Lower lobe of right lung (tissue), 2 donors: Measurements from ENCODE around the gene RAPGEF4. TPM values are rescaled to one million over a fixed set of nuclear protein-coding genes. Genes with fewer than 3 reads are reported as not detected.

Experiments used
- ATAC-seq, 2 donors: fragments of 200-7000 bp; cut with Tn5 transposase; one replicate each; pipeline ENCODE4 v1.9.1; 2020 to 2022; ENCODE audit warnings: mild to moderate bottlenecking in 2 of 2, moderate library complexity in 2 of 2
- DNase-seq: peaks from one replicate; pipeline ENCODE4 v3.0.0-alpha.2; 2020
- H3K27ac ChIP-seq: fragments of 200-600 bp; one replicate; pipeline ENCODE4 v1.8.0; 2022
- H3K27me3 ChIP-seq: fragments of 200-600 bp; one replicate; pipeline ENCODE4 v1.8.0; 2022; ENCODE audit warnings: low read depth
- H3K36me3 ChIP-seq: fragments of 200-600 bp; one replicate; pipeline ENCODE4 v1.8.0; 2022; ENCODE audit warnings: mild to moderate bottlenecking
- H3K4me1 ChIP-seq: fragments of 200-600 bp; one replicate; pipeline ENCODE4 v1.8.0; 2022
- H3K4me3 ChIP-seq: fragments of 200-600 bp; one replicate; pipeline ENCODE4 v1.8.0; 2022; ENCODE audit warnings: mild to moderate bottlenecking
- H3K9me3 ChIP-seq: fragments of 200-600 bp; one replicate; pipeline ENCODE4 v1.8.0; 2022
- intact Hi-C: fragments of 100-400 bp; cut with DNase I; formaldehyde crosslinking; loops from one replicate; pipeline ENCODE4 v1.11.0; 2022
- total RNA-seq: library from RNA; stranded (reverse); fragmentation: NEBNext Ultra II Directional; extraction: Animal tissue kit (Norgen Biotek cat#: 25700); gene quantifications from one replicate; pipeline ENCODE4 v1.2.1, GENCODE V29; 2021
- TF ChIP-seq, protein P1 (sequence below): fragments of 200-600 bp; IDR thresholded peaks from one replicate; pipeline ENCODE4 v1.8.0; 2022; ENCODE audit warnings: antibody characterized with exemption, mild to moderate bottlenecking
- donor health status: DM: no; HTN: yes; CAD: no; lungs with severe emphysema.

RAPGEF4 gene
- total RNA-seq, 1 donor from 2014 or later: 14.6 TPM

- TF ChIP-seq, protein P1, sequence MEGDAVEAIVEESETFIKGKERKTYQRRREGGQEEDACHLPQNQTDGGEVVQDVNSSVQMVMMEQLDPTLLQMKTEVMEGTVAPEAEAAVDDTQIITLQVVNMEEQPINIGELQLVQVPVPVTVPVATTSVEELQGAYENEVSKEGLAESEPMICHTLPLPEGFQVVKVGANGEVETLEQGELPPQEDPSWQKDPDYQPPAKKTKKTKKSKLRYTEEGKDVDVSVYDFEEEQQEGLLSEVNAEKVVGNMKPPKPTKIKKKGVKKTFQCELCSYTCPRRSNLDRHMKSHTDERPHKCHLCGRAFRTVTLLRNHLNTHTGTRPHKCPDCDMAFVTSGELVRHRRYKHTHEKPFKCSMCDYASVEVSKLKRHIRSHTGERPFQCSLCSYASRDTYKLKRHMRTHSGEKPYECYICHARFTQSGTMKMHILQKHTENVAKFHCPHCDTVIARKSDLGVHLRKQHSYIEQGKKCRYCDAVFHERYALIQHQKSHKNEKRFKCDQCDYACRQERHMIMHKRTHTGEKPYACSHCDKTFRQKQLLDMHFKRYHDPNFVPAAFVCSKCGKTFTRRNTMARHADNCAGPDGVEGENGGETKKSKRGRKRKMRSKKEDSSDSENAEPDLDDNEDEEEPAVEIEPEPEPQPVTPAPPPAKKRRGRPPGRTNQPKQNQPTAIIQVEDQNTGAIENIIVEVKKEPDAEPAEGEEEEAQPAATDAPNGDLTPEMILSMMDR: no peak
- DNase-seq: no peak
- no peak for ATAC-seq
- no peak overlapping the region for H3K4me3 ChIP-seq
- H3K27me3 ChIP-seq: no peaks in the 10 kb centered on the region
- no peak overlapping the region for H3K27ac ChIP-seq
- no peaks in the 10 kb centered on the region for H3K9me3 ChIP-seq
- H3K36me3 ChIP-seq: no peaks in the 10 kb centered on the region
- no peaks in the 10 kb centered on the region for H3K4me1 ChIP-seq
- intact Hi-C loops: no loop called here
Observed at GRCh38 chr2:172938713-172939375, 203.2 kb downstream of the RAPGEF4 start.

DNA sequence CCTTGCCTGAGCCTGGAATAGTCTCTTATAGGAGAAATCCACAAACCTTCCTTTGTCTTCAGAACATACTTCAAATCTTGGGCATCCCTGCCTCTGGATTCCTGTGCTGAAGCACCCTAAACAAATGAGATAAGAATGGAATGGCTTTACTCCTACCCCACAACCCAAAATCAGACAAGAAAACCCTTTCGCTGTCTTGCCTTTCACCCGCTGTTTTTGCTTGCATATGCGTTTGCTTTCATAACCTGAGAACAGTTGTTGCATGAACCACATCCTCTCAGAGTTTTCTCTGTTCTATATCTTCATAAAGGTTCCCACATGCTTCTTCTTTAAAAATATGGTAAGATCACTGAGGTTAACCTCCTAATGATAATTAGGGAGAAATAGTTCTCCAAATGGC, 207.9 kb downstream of the RAPGEF4 start:
- TF ChIP-seq, protein P1: no peak
- H3K27me3 ChIP-seq: no peaks in the 10 kb centered on the region
- ATAC-seq: no peak
- intact Hi-C loops: no loop called here
- no peak overlapping the region for H3K4me3 ChIP-seq
- no peaks in the 10 kb centered on the region for H3K9me3 ChIP-seq
- H3K36me3 ChIP-seq: no peaks in the 10 kb centered on the region
- no peaks in the 10 kb centered on the region for H3K4me1 ChIP-seq
- no peak overlapping the region for H3K27ac ChIP-seq
- DNase-seq: no peak

DNA sequence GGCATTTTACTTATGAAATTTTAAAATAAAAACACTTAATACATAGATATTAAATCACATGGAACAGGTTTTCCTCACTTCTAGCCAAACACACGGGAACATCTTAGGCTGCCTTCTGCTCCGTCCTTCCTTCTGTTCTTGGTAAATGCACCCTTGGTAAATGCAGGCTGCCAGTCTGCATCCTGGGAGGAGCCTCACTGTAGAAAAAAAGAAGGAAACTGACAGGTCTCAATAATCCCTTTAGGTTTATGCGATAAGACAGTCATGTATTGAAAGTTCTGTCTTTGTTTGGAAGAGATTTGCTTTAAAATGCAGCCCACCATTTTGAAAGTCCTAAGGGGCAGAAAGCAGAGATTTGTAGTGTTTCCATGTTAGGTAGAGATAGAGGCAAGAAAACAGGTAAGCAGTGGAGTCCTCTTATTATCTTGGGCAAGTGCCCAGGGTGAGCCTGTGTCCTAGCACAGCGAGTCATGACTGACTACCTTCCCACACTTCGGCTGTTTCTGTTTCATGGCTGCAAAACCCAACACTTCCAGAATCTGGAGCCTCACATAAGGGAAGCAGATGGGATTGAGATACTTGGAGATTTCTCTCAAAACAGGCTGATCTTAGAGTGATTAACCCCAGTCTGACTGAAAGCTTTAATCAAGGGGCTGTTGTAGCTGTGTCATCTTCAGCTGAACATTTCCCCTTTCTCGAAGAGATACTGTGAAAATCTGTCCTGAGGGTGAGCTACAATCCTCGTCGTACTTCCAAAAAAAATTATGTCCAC, 208.6 kb downstream of the RAPGEF4 start:
- Histone ChIP-seq H3K27me3 (no peaks in the 10 kb centered on the region), H3K4me1 (no peaks in the 10 kb centered on the region), H3K9me3 (no peaks in the 10 kb centered on the region), H3K27ac (no peak overlapping the region), H3K4me3 (no peak overlapping the region), H3K36me3 (no peaks in the 10 kb centered on the region)
- ATAC-seq: peak in 1 of 2 donors; percentile 26
- intact Hi-C loops: no loop called here
- DNase-seq: no peak
- TF ChIP-seq, protein P1: no peak

GRCh38 chr2:172944794-172945509, 209.3 kb downstream of the RAPGEF4 start:
- Histone ChIP-seq H3K27ac (no peak overlapping the region), H3K9me3 (no peaks in the 10 kb centered on the region), H3K36me3 (no peaks in the 10 kb centered on the region), H3K27me3 (no peaks in the 10 kb centered on the region), H3K4me1 (no peaks in the 10 kb centered on the region), H3K4me3 (no peak overlapping the region)
- ATAC-seq (no peak), DNase-seq (no peak)
- intact Hi-C loops: no loop called here
- TF ChIP-seq, protein P1: no peak

- intact Hi-C loops: no loop called here
- DNase-seq (no peak), ATAC-seq (no peak)
- Histone ChIP-seq H3K9me3 (no peaks in the 10 kb centered on the region), H3K27me3 (no peaks in the 10 kb centered on the region), H3K27ac (no peak overlapping the region), H3K36me3 (no peaks in the 10 kb centered on the region), H3K4me3 (no peak overlapping the region), H3K4me1 (no peaks in the 10 kb centered on the region)
- TF ChIP-seq, protein P1: no peak
Observed at GRCh38 chr2:172945510-172945850, 209.8 kb downstream of the RAPGEF4 start.
